BJ (cell line): ENCODE results near the gene SS18L1. TPM values are rescaled to one million over a fixed set of nuclear protein-coding genes. Genes with fewer than 3 reads are reported as not detected.
A peak's percentile ranks its signal among the peaks of the same experiment; 100 is the strongest.

Source experiments
- CTCF ChIA-PET: fragments of 350-600 bp; formaldehyde crosslinking; extraction: SDS; loops from one replicate; lab custom pipeline; 2021; ENCODE audit warnings: antibody characterized with exemption, inconsistent platforms; lab: Yijun Ruan, JAX
- POLR2A ChIA-PET: fragments of 300-600 bp; sonication (Branson Sonifier 250); formaldehyde crosslinking; extraction: SDS; loops from one replicate; lab custom pipeline; 2021; ENCODE audit warnings: antibody characterized with exemption; lab: Charles Lee
- DNase-seq: peaks from one replicate; pipeline ENCODE4 v3.0.0-alpha.2; 2011; ENCODE audit warnings: low read depth
- H3K27me3 ChIP-seq: 2 replicates; pipeline ENCODE4 v1.6.0; 2011; ENCODE audit warnings: low read length; ENCODE audit not compliant: control insufficient read depth, insufficient read depth
- H3K36me3 ChIP-seq: 2 replicates; pipeline ENCODE4 v1.5.1; 2011; ENCODE audit warnings: low read length; ENCODE audit not compliant: control insufficient read depth, insufficient read depth
- H3K4me3 ChIP-seq: 2 replicates; pipeline ENCODE4 v1.5.1; 2011; ENCODE audit warnings: low read depth, mild to moderate bottlenecking, control low read depth, low read length
- CTCF ChIP-seq: IDR thresholded peaks from 2 replicates; pipeline ENCODE4 v1.5.1; 2011; ENCODE audit warnings: low read depth, mild to moderate bottlenecking, control low read depth, inconsistent platforms, low read length, moderate library complexity; ENCODE audit not compliant: insufficient read depth
- polyA plus RNA-seq: library from polyadenylated mRNA; depleted of rRNA; stranded (reverse); fragments of >200 nt; gene quantifications from 2 replicates; pipeline ENCODE4 v1.2.3, GENCODE V29; 2011

The SS18L1 gene
- polyA plus RNA-seq, 1 experiment: 6.7 TPM

- no peak for DNase-seq
- CTCF ChIA-PET: no interaction called here
- H3K27me3 ChIP-seq: no peaks in the 10 kb centered on the region
- no peak for TF ChIP-seq CTCF
- no peak overlapping the region for H3K4me3 ChIP-seq
- H3K36me3 ChIP-seq: peaks cover 10% of the 10 kb centered on the region
- POLR2A ChIA-PET: no interaction called here
These were observed 35.0 kb downstream of the SS18L1 start for GRCh38 chr20:62178316-62179161.

GRCh38 chr20:62179162-62179504 lies 35.6 kb downstream of the SS18L1 start:
- ChIA-PET POLR2A (no interaction called here), CTCF (no interaction called here)
- H3K27me3 ChIP-seq: no peaks in the 10 kb centered on the region
- no peak for DNase-seq
- peaks cover 8% of the 10 kb centered on the region for H3K36me3 ChIP-seq
- no peak for TF ChIP-seq CTCF
- H3K4me3 ChIP-seq: no peak overlapping the region

GRCh38 chr20:62181808-62182207 lies 38.2 kb downstream of the SS18L1 start:
- DNase-seq: no peak
- Histone ChIP-seq H3K27me3 (no peaks in the 10 kb centered on the region), H3K36me3 (peaks cover 5% of the 10 kb centered on the region), H3K4me3 (peak overlapping the region; percentile 98)
- POLR2A ChIA-PET: no interaction called here
- CTCF ChIA-PET: no interaction called here
- no peak for TF ChIP-seq CTCF

- peak; percentile 71 for DNase-seq
- Histone ChIP-seq H3K36me3 (peaks cover 5% of the 10 kb centered on the region), H3K4me3 (peak within 1 kb of the TSS; percentile 98), H3K27me3 (no peaks in the 10 kb centered on the region)
- TF ChIP-seq CTCF: no peak
- CTCF ChIA-PET: no interaction called here
- POLR2A ChIA-PET: no interaction called here
These were observed 39.2 kb downstream of the SS18L1 start, which contains the start of gene MTG2 for GRCh38 chr20:62182469-62183425. Gene MTG2 (plus strand): TSS chr20:62183028. CDS start chr20:62193421, 10,393 bp downstream.
